GM12878 (cell line): ENCODE results near the gene BICRAL. TPM values are rescaled to one million over a fixed set of nuclear protein-coding genes. Genes with fewer than 3 reads are reported as not detected.

Experiments
- CHD4 ChIP-seq: fragments of 200-600 bp; sonication (generic); IDR thresholded peaks from 2 replicates; pipeline ENCODE4 v1.6.1; 2016; ENCODE audit warnings: mild to moderate bottlenecking
- DPF2 ChIP-seq: fragments of 450-650 bp; IDR thresholded peaks from 2 replicates; pipeline ENCODE4 v1.6.1; 2017; ENCODE audit warnings: mild to moderate bottlenecking
- FOXM1 ChIP-seq: IDR thresholded peaks from 2 replicates; pipeline ENCODE4 v1.6.1; 2012; ENCODE audit warnings: low read depth, mild to moderate bottlenecking, inconsistent platforms, low read length, moderate library complexity
- GATAD2B ChIP-seq: fragments of 450-650 bp; conservative IDR thresholded peaks from 2 replicates; pipeline ENCODE4 v1.6.1; 2017; ENCODE audit warnings: low read depth, mild to moderate bottlenecking, moderate library complexity
- HDAC2 ChIP-seq: fragments of 200-600 bp; sonication (generic); IDR thresholded peaks from 2 replicates; pipeline ENCODE4 v1.6.1; 2017
- IRF4 ChIP-seq: IDR thresholded peaks from 2 replicates; pipeline ENCODE4 v1.6.1; 2011; ENCODE audit warnings: low read depth, low read length
- MTA2 ChIP-seq: fragments of 450-650 bp; IDR thresholded peaks from 2 replicates; pipeline ENCODE4 v1.6.1; 2016; ENCODE audit warnings: low read depth, mild to moderate bottlenecking, moderate library complexity
- POLR2A ChIP-seq: IDR thresholded peaks from 2 replicates; pipeline ENCODE4 v1.6.1; 2011; ENCODE audit warnings: low read depth, mild to moderate bottlenecking, low read length
- POLR2AphosphoS2 ChIP-seq: IDR thresholded peaks from 2 replicates; pipeline ENCODE4 v1.6.1; 2011; ENCODE audit warnings: low read depth, mild to moderate bottlenecking, low read length, improper control_type of control experiment, moderate library complexity
- RCOR1 ChIP-seq: conservative IDR thresholded peaks from 2 replicates; pipeline ENCODE4 v1.6.1; 2012; ENCODE audit warnings: low read depth, low read length, improper control_type of control experiment
- RUNX3 ChIP-seq: IDR thresholded peaks from 2 replicates; pipeline ENCODE4 v1.6.1; 2012; ENCODE audit warnings: low read length, inconsistent platforms
- SIX5 ChIP-seq: IDR thresholded peaks from 2 replicates; pipeline ENCODE4 v1.6.1; 2011; ENCODE audit warnings: mild to moderate bottlenecking, low read depth, low read length, moderate library complexity; ENCODE audit not compliant: severe bottlenecking
- SMAD5 ChIP-seq: IDR thresholded peaks from 2 replicates; pipeline ENCODE4 v1.6.1; 2016; ENCODE audit warnings: antibody characterized with exemption, low read depth
- SMARCA5 ChIP-seq: fragments of 450-650 bp; IDR thresholded peaks from 2 replicates; pipeline ENCODE4 v1.6.1; 2017; ENCODE audit warnings: mild to moderate bottlenecking
- STAT1 ChIP-seq: fragments of 450-650 bp; conservative IDR thresholded peaks from 2 replicates; pipeline ENCODE4 v1.6.1; 2014; ENCODE audit warnings: antibody characterized with exemption, mild to moderate bottlenecking
- SUZ12 ChIP-seq: fragments of 200-600 bp; sonication (generic); IDR thresholded peaks from one replicate; pipeline ENCODE4 v1.6.1; 2018; ENCODE audit warnings: antibody characterized with exemption, mild to moderate bottlenecking; ENCODE audit not compliant: unreplicated experiment
- TAF1 ChIP-seq: IDR thresholded peaks from 2 replicates; pipeline ENCODE4 v1.6.1; 2011; ENCODE audit warnings: mild to moderate bottlenecking, low read depth, low read length, borderline replicate concordance
- YBX1 ChIP-seq: fragments of 450-650 bp; IDR thresholded peaks from 2 replicates; pipeline ENCODE4 v1.6.1; 2016; ENCODE audit warnings: antibody characterized with exemption
- ZBTB40 ChIP-seq: fragments of 450-650 bp; IDR thresholded peaks from 2 replicates; pipeline ENCODE4 v1.6.1; 2016; ENCODE audit warnings: mild to moderate bottlenecking, moderate library complexity, borderline replicate concordance
- ZNF207 ChIP-seq: fragments of 450-650 bp; IDR thresholded peaks from 2 replicates; pipeline ENCODE4 v1.6.1; 2014; ENCODE audit warnings: antibody characterized with exemption, mild to moderate bottlenecking, borderline replicate concordance
- ZZZ3 ChIP-seq: IDR thresholded peaks from 2 replicates; pipeline ENCODE4 v1.6.1; 2011; ENCODE audit warnings: low read depth; ENCODE audit not compliant: control insufficient read depth, insufficient read length
- polyA plus RNA-seq, 11 experiments: library from polyadenylated mRNA; depleted of rRNA in 4 of 11; unstranded in 6 of 11; stranded (reverse) in 5 of 11; fragments of >200 nt; fragmentation: Nextera tagmentation in 4 of 11; fragmentation: Illumina TruSeq in 1 of 11; extraction: Ambion mirVana in 4 of 11; extraction: Trizol in 1 of 11; gene quantifications; 1 replicate in 1 of 11; 2 replicates in 10 of 11; pipeline versions ENCODE4 v1.2.1 to v1.2.3, GENCODE V29; 2011 to 2016; ENCODE audit warnings: inconsistent platforms in 2 of 11, missing spikeins in 2 of 11, low read depth in 1 of 11
- total RNA-seq, 4 experiments: library from RNA; depleted of rRNA in 3 of 4; stranded (reverse); fragments of >200 nt in 3 of 4; fragmentation: Illumina TruSeq in 1 of 4; extraction: Trizol in 1 of 4; gene quantifications; 2 replicates each; pipeline versions ENCODE4 v1.2.1 to v1.2.3, GENCODE V29; 2013 to 2021
- TF ChIP-seq, protein P1 (sequence below): fragments of 450-650 bp; formaldehyde crosslinking; IDR thresholded peaks from 2 replicates; pipeline ENCODE4 v1.4.0; 2020; ENCODE audit warnings: mild to moderate bottlenecking, moderate library complexity
- TF ChIP-seq, protein P2 (sequence below): fragments of 450-650 bp; IDR thresholded peaks from 2 replicates; pipeline ENCODE4 v1.6.1; 2017; ENCODE audit warnings: mild to moderate bottlenecking

Gene BICRAL
- total and polyA plus RNA-seq, 10 of the 15 experiments (the other 5 are each of a cell fraction or from before 2014, with no cell fraction given): 1.9 to 16.6 (median 8.5) TPM

DNA sequence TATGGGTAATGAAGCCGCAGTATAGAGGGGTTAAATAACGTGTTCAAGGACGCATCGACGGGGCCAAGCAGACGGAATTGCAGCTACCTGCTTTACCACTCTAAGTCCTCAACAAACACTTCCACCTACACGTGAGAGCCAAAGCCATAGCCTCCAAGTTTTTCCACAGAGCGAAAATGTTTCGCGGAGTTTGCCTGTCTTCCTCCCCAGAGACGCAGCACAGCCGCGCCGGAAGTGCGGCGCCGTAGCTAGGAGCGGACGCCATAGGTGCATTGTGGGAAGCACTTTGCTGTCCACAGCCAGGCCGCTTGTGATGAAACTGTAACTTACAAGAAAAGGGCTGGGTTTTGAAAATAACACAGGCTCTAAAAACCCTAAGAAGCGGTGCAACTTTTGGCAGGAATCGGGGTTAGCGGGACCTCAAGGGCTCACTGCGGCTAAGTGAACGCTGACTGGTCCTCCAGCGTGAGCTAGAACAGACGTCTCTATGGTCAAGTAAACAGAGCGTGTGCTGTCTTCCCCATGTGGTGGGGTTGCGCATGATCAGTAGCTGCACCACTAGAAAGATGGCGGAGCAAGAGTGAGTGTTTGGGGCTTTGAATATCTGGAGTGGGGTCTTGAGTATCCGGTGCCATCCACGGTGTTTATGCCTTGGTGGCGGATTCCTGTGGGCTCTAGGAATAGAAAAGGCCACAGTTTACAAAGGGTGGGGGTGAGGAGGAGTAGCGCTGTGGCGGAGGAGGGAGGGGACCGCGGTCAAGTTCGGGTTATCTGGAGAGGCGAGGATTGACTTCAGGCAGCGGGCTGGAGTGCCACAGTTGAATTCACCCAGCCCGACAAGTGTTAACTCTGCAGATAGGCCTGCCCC, 97.8 kb downstream of the BICRAL start, which contains the start of gene RPL7L1 (continued):
- TF ChIP-seq DPF2 (no peak), SIX5 (peak; percentile 39), HDAC2 (no peak), SUZ12 (no peak), ZNF207 (peak; percentile 67), SMARCA5 (peak; percentile 46; the same call in 1 of the 2 replicates), STAT1 (no peak; the same call in 1 of the 2 replicates), SMAD5 (peak; percentile 78; the same call in 1 of the 2 replicates), ZBTB40 (peak; percentile 92), ZZZ3 (peak; percentile 51), POLR2AphosphoS2 (peak; percentile 90), MTA2 (0 out of 2 replicates have a peak, but pooled peaks have one; percentile 25), FOXM1 (no peak), RUNX3 (peak; percentile 48), GATAD2B (no peak; the same call in 1 of the 2 replicates), IRF4 (no peak), TAF1 (peak; percentile 99), CHD4 (no peak), YBX1 (no peak), POLR2A (peak; percentile 92), RCOR1 (no peak)
- TF ChIP-seq, protein P1, sequence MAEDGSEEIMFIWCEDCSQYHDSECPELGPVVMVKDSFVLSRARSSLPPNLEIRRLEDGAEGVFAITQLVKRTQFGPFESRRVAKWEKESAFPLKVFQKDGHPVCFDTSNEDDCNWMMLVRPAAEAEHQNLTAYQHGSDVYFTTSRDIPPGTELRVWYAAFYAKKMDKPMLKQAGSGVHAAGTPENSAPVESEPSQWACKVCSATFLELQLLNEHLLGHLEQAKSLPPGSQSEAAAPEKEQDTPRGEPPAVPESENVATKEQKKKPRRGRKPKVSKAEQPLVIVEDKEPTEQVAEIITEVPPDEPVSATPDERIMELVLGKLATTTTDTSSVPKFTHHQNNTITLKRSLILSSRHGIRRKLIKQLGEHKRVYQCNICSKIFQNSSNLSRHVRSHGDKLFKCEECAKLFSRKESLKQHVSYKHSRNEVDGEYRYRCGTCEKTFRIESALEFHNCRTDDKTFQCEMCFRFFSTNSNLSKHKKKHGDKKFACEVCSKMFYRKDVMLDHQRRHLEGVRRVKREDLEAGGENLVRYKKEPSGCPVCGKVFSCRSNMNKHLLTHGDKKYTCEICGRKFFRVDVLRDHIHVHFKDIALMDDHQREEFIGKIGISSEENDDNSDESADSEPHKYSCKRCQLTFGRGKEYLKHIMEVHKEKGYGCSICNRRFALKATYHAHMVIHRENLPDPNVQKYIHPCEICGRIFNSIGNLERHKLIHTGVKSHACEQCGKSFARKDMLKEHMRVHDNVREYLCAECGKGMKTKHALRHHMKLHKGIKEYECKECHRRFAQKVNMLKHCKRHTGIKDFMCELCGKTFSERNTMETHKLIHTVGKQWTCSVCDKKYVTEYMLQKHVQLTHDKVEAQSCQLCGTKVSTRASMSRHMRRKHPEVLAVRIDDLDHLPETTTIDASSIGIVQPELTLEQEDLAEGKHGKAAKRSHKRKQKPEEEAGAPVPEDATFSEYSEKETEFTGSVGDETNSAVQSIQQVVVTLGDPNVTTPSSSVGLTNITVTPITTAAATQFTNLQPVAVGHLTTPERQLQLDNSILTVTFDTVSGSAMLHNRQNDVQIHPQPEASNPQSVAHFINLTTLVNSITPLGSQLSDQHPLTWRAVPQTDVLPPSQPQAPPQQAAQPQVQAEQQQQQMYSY (CRISPR knock-in tag): no peak
- TF ChIP-seq, protein P2, sequence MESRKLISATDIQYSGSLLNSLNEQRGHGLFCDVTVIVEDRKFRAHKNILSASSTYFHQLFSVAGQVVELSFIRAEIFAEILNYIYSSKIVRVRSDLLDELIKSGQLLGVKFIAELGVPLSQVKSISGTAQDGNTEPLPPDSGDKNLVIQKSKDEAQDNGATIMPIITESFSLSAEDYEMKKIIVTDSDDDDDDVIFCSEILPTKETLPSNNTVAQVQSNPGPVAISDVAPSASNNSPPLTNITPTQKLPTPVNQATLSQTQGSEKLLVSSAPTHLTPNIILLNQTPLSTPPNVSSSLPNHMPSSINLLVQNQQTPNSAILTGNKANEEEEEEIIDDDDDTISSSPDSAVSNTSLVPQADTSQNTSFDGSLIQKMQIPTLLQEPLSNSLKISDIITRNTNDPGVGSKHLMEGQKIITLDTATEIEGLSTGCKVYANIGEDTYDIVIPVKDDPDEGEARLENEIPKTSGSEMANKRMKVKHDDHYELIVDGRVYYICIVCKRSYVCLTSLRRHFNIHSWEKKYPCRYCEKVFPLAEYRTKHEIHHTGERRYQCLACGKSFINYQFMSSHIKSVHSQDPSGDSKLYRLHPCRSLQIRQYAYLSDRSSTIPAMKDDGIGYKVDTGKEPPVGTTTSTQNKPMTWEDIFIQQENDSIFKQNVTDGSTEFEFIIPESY: no peak
